ENCODE results near the gene LYSMD4. TPM values are rescaled to one million over a fixed set of nuclear protein-coding genes. Genes with fewer than 3 reads are reported as not detected.

The LYSMD4 gene
- total RNA-seq, 1 donor from 2014 or later = not detected

GRCh38 chr15:99711625-99712024 is 21.6 kb downstream of the LYSMD4 start:
- Histone ChIP-seq H3K9me3 (no peaks in the 10 kb centered on the region), H3K4me1 (peaks cover 5 to 38% of the 10 kb centered on the region in 2 donors), H3K27me3 (no peaks in the 10 kb centered on the region), H3K4me3 (no peak overlapping the region), H3K36me3 (peaks cover 20 to 46% of the 10 kb centered on the region in 2 donors), H3K27ac (peak overlapping the region; percentile 82 to 83)
- no peak for DNase-seq (ENCODE audit: low spot score in 2 of 2)
- intact Hi-C loops (cut with DNase I) = no loop called here
- TF ChIP-seq CTCF (IDR thresholded peaks at IDR 0.05) = no peak

- Histone ChIP-seq H3K4me1 (peaks cover 5 to 34% of the 10 kb centered on the region in 2 donors), H3K27me3 (no peaks in the 10 kb centered on the region), H3K36me3 (peaks cover 17 to 32% of the 10 kb centered on the region in 2 donors), H3K9me3 (no peaks in the 10 kb centered on the region), H3K27ac (peak overlapping the region; percentile 82 to 83), H3K4me3 (no peak overlapping the region)
- intact Hi-C loops (cut with DNase I) = loop anchor here (2.0 to 10.0 kb wide), 4 partner anchors 23 to 367 kb away; partner anchors contain the start of gene LYSMD4
- no peak for DNase-seq (ENCODE audit: low spot score in 2 of 2)
- TF ChIP-seq CTCF (IDR thresholded peaks at IDR 0.05) = no peak
Observed at GRCh38 chr15:99709243-99709986, 23.8 kb downstream of the LYSMD4 start.

- peak; percentile 68 to 93 for DNase-seq (ENCODE audit: low spot score in 2 of 2)
- TF ChIP-seq CTCF (IDR thresholded peaks at IDR 0.05) = no peak
- intact Hi-C loops (cut with DNase I) = loop anchor here (2.0 to 10.0 kb wide), 4 partner anchors 24 to 366 kb away; partner anchors contain the start of gene LYSMD4
- peak overlapping the region; percentile 19 to 20 for H3K4me3 ChIP-seq
- H3K36me3 ChIP-seq = peaks cover 17 to 26% of the 10 kb centered on the region in 2 donors
- H3K4me1 ChIP-seq = peaks cover 5 to 37% of the 10 kb centered on the region in 2 donors
- no peaks in the 10 kb centered on the region for H3K27me3 ChIP-seq
- no peaks in the 10 kb centered on the region for H3K9me3 ChIP-seq
- H3K27ac ChIP-seq = peak overlapping the region; percentile 82 to 83
Observed at GRCh38 chr15:99708563-99708962, 24.7 kb downstream of the LYSMD4 start.

GRCh38 chr15:99707473-99708270 is 25.6 kb downstream of the LYSMD4 start:
- Histone ChIP-seq H3K27me3 (no peaks in the 10 kb centered on the region), H3K9me3 (no peaks in the 10 kb centered on the region), H3K27ac (peak overlapping the region; percentile 82 to 83), H3K4me1 (peaks cover 5 to 37% of the 10 kb centered on the region in 2 donors), H3K4me3 (peak overlapping the region; percentile 20 to 47), H3K36me3 (peaks cover 12 to 21% of the 10 kb centered on the region in 2 donors)
- no peak for DNase-seq (ENCODE audit: low spot score in 2 of 2)
- intact Hi-C loops (cut with DNase I) = loop anchor here (2.0 to 10.0 kb wide), 4 partner anchors 25 to 365 kb away; partner anchors contain the start of gene LYSMD4
- TF ChIP-seq CTCF (IDR thresholded peaks at IDR 0.05) = no peak

- Histone ChIP-seq H3K27ac (peak overlapping the region; percentile 82 to 83), H3K4me3 (peak overlapping the region in 1 of 2 donors; percentile 47), H3K36me3 (peaks cover 8 to 12% of the 10 kb centered on the region in 2 donors), H3K27me3 (no peaks in the 10 kb centered on the region), H3K9me3 (no peaks in the 10 kb centered on the region), H3K4me1 (peaks cover 2 to 30% of the 10 kb centered on the region in 2 donors)
- intact Hi-C loops (cut with DNase I) = loop anchor here (5.0 to 10.0 kb wide), 3 partner anchors 264 to 364 kb away; no protein-coding TSS in a partner anchor
- DNase-seq (ENCODE audit: low spot score in 2 of 2) = no peak
- TF ChIP-seq CTCF (IDR thresholded peaks at IDR 0.05) = no peak
Observed at GRCh38 chr15:99706557-99707303, 26.5 kb downstream of the LYSMD4 start.
